Activated T-cell treated with anti-CD3 and anti-CD28 coated beads for 48 hours (primary cell): ENCODE results near the gene ZNRD2.

Experiments used
- DNase-seq: peaks from one replicate; pipeline ENCODE4 v3.0.0-alpha.2; 2020; ENCODE audit warnings: low read depth

Gene ZNRD2

DNA sequence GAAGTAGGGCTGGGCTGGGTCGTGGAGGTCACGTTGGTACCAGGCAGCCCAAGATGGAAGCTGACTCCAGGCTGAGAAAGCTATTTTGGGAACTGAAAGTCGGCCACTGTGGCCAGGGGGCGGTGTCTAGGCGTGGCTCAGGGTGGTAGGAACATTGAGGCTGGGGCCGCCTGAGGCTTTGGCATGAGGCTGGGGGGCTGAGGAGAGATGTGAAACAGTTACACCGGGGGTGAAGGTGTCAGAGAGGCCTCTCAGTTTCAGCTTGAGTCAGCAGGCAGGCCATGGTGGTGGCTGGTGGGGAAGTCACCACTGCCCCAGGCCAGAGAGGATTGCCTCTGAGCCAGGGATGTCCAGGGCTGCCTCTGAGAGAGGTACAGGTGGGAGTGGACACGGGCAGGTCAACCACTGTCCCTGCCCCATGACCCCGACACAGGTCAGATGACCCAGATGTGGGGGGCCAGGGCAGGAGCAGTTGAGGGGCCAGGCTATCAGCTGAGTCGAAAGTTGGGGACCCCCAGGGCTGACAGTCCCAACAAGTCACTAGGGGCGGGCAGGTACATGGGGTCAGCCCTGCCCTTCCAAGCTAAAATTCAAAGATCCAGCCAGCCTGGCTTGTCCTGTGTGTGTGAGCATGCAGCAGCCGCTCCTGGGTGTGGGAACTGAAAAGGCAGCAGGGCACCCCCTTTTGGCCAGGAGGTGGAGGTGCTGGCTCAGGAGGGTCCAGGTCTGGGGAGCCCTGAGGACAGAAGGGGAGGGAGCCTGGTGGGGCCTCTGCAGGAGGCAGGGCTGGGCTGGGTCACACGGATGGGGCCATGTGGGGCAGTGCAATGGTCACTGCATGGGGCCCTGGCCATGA lies 18.1 kb downstream of the ZNRD2 start:
- peak; percentile 72 for DNase-seq

GRCh38 chr11:65589444-65590239 lies 19.4 kb downstream of the ZNRD2 start:
- DNase-seq = no peak

DNA sequence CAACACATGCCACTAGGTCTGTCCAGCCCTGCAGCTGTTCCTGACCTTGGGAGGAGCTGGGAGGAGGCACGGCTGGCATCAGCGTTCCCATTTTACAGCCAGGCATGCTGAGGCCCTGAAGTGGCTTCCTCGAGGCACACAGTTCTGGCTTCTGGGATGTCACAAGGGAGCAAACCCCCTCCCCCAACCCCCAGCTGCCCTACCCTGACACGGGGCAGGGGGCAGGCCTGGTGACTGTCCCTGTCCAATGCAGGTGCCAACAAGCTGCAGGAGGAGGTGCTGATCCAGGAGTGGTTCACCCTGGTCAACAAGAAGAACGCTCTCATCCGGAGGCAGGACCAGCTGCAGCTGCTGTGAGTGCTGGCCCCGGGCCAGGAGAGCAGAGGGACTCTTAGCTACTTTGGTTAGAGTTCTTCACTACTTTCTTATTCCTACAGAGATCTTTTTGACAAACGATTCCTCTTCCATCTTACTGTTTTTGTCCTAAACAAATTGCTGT lies 20.0 kb downstream of the ZNRD2 start:
- DNase-seq = no peak

DNA sequence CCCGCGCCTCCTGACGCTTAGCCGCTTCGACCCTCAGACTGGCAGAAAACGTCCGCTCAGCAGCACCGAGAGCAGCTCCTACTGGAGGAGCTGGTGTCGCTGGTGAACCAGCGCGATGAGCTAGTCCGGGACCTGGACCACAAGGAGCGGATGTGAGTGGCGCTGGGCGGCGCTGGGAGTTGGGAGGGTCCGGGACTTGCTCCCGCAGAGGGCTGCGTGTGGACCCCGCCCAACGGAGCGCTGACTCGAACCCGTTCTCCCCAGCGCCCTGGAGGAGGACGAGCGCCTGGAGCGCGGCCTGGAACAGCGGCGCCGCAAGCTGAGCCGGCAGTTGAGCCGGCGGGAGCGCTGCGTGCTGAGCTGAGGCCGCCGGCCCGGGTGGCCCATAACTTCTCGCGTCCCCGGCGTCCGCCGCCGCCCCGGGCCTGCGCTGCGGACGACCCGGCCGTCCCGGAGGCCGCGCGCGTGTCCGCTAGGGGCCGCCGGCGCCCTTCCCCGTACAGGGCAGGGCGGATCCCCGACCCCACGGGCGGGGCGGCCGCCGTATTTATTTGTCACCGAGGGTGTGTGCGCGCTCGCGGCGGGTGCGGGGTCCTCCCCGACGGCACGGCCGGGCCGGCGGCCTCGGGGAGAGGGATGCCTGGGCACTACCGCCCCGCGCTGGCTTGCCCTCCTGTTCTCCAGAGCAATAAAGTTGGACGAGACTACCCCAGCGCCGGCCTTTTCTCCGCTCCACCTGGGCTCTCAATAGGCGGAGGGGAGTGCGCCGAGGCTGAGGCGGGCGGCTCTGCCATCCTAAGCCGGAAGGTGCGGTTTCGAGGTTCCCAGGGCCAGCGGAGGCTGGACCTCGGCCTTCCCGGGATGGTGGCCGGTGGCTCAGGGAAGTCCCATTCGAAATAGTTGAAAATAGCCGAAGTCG lies 21.9 kb downstream of the ZNRD2 start:
- no peak for DNase-seq

DNA sequence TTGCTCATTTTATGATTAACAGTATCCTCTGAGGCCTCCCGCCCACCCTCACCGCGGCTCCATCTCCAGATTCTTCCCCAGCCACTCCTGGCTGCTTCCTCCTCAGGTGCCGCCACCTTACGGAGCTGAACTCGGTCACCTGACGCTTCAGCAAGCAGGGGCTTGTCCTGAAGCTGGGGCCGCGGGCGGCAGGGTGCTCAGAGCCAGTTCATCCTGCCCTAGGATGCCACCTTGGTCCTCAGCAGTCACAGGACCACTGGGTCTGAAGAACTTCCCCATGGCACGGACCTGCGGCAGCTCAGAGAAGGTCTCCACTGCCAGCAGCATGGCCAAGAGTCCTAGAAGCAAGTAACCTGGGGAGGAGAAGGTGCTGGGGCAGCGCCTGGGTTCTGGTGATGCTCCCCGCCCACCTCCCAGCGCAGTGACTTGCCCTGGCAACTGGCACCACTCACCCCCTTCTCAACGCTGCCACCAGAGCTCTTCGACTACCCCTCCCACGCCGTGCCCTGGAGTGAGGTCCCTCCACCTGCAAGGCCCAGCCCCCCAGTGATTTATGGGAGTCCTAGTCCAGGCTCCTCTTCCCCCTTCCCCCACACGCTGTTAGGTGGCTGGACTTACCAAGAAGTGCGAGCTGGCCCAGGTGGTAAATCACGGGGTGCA lies 22.7 kb downstream of the ZNRD2 start:
- no peak for DNase-seq

DNA sequence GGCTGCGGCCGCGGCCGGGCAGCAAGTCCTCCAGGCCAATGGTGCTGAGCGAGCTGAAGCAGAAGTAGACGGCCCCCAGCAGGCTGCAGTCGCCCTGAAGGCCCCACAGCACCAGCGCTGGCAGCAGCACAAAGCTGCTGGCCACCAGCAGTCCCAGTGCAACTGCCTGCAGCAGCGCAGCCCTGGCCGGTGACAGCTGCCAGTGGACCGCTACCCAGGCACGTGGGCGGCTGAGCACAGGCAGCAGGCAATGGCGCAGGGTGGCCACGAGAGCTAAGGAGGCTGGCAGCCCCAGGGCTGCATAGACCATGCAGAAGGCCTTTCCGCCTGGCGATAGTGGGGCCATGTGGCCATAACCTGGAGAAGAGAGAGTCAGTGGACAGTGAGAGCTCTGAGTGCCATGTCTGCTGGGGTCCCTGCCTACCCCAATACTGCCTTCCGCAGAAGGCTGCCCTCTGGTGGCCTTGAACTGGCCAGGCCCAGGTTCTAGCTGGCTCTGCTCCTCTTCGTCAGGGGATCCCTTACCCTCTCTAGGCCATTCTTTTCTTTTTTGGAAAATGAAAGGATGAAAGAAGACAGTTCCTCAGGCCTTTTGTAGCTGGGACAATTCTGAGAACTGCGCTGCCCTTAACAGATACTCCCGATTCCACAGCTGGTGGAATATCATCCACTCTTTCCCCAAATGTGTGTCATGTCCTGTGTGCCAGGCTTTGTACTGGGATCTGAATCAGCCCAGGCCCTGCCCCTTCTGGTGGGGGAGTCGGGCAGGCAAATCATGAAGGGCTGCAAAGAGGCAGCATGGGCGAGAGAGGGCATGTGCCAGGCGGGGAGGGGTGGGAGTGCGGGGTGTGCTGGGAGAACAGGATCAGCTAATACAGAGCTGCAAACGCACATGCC lies 23.5 kb downstream of the ZNRD2 start:
- DNase-seq = no peak

GRCh38 chr11:65595131-65595530 lies 24.9 kb downstream of the ZNRD2 start:
- no peak for DNase-seq

GRCh38 chr11:65595543-65596281 lies 25.4 kb downstream of the ZNRD2 start, which contains the start of gene KCNK7:
Gene KCNK7, minus strand, starts transcription at chr11:65595800. Its CDS starts 28 bp downstream, at chr11:65595772.
- DNase-seq = no peak

GRCh38 chr11:65596520-65596919 lies 26.2 kb downstream of the ZNRD2 start:
- no peak for DNase-seq

GRCh38 chr11:65598258-65598699 lies 28.0 kb downstream of the ZNRD2 start:
- DNase-seq = no peak

DNA sequence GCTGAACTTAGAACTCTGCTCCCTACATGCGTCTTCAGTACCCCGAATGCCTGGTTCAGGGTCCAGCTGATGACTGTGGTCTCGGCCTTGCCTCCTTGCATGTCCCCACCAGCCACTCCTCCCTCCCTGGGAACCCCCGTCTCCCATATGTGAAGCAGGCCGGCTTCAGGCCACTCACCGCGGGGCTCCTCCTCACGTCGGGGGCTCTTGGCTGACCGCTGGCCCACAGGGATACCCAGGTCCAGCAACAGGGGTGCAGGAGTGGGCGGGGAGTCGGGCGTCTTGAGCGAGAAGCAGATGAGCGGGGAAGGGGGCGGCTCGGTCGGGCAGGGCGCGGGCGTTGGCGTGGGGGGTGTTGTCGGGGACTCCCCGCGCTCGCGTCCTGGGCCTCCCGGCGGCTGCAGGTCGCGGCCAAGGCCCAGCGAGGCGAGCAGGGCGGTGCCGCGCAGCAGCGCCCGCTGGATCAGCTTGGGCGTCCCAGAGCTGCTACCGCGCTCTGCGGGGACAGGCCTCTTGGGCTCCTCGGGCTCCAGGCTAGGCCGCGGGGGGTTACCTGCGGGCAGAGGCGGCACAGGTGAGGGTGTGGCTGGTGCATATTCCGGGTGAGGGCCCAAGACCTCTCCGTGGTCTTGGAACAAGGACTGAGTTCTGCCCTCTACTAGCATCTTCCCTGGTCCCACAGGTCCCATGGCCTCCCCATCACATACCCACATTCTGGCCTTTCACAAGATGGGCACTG lies 29.1 kb downstream of the ZNRD2 start:
- no peak for DNase-seq

DNA sequence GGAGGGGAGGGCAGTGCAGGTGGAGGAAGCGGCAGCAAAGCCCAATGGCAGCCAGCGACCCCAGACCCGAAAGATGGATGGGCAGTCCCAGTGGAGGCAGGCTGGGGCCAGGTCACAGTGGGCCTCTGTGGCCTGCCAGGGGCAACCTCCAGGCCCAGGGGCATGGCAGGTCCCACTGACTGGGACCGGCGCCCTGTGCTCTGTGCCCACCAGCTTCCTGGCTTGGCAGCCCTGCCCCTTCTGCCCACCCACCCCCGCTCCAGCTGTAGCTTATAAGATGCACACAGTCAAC lies 29.6 kb downstream of the ZNRD2 start:
- no peak for DNase-seq

GRCh38 chr11:65604258-65604657 lies 34.0 kb downstream of the ZNRD2 start:
- no peak for DNase-seq

DNA sequence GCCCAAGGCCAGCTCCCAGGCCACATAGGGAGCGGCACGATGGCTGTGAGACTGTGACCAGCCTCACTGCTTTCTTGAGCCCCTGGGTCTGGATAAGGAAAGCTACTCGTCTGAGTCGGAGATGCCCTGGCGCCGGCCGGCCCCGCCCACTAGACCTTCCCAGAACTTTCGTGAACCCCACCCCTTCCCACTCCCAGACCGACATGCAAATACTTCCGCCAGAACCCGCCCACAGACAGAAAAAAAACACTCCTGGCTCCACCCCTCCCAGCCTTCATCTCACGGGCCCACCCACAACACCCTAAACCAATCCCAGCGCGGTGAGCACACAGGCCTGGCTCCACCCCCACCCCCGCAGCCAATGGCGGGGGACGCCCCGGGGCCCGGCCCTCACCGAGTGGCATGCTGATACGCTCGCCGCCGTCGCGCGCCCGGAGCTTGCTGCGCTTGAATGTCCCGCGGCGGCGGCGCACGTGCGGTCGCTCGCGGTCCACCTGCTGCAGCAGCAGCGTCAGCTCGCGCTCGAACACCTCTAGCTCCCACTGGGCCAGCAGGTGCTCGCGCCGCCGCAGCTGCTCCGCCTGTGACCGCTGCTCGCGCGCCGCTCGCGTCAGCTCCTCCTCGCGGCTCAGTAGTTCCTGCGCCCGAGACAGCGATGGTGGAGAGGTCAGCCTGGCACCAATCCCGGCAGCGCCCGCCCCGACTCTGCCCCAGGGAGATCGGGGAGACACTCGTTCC lies 36.8 kb downstream of the ZNRD2 start:
- peak; percentile 40 for DNase-seq

- no peak for DNase-seq
These were observed 37.5 kb downstream of the ZNRD2 start for GRCh38 chr11:65607614-65608426.

- no peak for DNase-seq
These were observed 39.0 kb downstream of the ZNRD2 start for GRCh38 chr11:65609229-65609628.

GRCh38 chr11:65609665-65610064 lies 39.4 kb downstream of the ZNRD2 start:
- no peak for DNase-seq
